ENCODE measurements around the gene SEPTIN7.

SEPTIN7 gene

DNA sequence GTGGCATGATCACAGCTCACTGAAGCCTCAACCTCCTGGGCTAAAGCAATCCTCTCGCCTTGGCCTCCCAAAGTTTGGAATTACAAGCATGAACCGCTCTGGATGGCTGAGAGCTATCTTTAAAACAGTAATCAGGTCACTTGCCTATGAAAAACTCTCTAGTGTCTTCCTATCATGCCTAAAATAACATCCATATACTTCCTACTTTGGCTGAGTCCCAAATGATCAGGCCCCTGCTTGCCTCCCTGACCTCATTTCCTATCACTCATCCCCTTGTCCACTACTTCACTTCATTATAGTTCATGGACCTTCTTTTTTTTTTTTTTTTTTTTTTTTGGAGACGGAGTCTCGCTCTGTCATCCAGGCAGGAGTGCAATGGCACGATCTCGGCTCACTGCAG lies 28.0 kb downstream of the SEPTIN7 start:
- Histone ChIP-seq H3K4me1 (ENCODE audit: low read depth, poor library complexity, severe bottlenecking) (peaks cover 4% of the 10 kb centered on the region), H4K20me1 (ENCODE audit: insufficient read depth) (peaks cover 65% of the 10 kb centered on the region), H2AFZ (ENCODE audit: low read depth) (no peak overlapping the region), H3K9ac (no peak overlapping the region), H3K79me2 (ENCODE audit: insufficient read depth, low read depth) (peaks cover 95% of the 10 kb centered on the region), H3K4me2 (no peak overlapping the region), H3K36me3 (ENCODE audit: insufficient read depth) (no peaks in the 10 kb centered on the region), H3K27me3 (ENCODE audit: insufficient read depth, low read depth) (no peaks in the 10 kb centered on the region), H3K4me3 (IDR thresholded peaks at IDR 0.05; ENCODE audit: insufficient read depth, low read depth, low read length) (no peak overlapping the region), H3K27ac (no peak overlapping the region)
- TF ChIP-seq, protein P1, sequence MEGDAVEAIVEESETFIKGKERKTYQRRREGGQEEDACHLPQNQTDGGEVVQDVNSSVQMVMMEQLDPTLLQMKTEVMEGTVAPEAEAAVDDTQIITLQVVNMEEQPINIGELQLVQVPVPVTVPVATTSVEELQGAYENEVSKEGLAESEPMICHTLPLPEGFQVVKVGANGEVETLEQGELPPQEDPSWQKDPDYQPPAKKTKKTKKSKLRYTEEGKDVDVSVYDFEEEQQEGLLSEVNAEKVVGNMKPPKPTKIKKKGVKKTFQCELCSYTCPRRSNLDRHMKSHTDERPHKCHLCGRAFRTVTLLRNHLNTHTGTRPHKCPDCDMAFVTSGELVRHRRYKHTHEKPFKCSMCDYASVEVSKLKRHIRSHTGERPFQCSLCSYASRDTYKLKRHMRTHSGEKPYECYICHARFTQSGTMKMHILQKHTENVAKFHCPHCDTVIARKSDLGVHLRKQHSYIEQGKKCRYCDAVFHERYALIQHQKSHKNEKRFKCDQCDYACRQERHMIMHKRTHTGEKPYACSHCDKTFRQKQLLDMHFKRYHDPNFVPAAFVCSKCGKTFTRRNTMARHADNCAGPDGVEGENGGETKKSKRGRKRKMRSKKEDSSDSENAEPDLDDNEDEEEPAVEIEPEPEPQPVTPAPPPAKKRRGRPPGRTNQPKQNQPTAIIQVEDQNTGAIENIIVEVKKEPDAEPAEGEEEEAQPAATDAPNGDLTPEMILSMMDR (conservative IDR thresholded peaks at IDR 0.05; ENCODE audit: low read depth, low read length) = no peak

DNA sequence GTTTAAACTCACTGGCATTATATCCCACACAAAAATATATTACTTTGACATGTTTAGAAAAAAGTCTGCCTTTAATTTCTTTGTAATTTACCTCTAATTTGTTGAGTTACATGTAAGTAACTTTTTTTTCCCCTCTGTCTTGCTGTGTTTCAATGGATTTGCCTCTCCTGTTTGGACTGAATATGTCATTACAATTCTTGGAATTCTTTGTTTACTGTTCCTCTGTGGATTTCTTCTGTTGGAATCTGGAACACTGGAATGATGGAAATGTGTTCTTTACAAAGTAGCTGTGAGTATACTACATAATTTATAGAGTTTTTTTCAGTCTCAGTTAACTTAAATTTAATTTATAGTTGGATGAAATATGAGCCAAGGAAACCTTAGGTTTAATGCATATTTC lies 30.4 kb downstream of the SEPTIN7 start:
- Histone ChIP-seq H4K20me1 (ENCODE audit: insufficient read depth) (peaks cover 55% of the 10 kb centered on the region), H3K4me2 (no peak overlapping the region), H3K4me3 (IDR thresholded peaks at IDR 0.05; ENCODE audit: insufficient read depth, low read depth, low read length) (no peak overlapping the region), H3K9ac (no peak overlapping the region), H3K27me3 (ENCODE audit: insufficient read depth, low read depth) (no peaks in the 10 kb centered on the region), H2AFZ (ENCODE audit: low read depth) (no peak overlapping the region), H3K79me2 (ENCODE audit: insufficient read depth, low read depth) (peaks cover 78% of the 10 kb centered on the region), H3K4me1 (ENCODE audit: low read depth, poor library complexity, severe bottlenecking) (peaks cover 4% of the 10 kb centered on the region), H3K27ac (no peak overlapping the region), H3K36me3 (ENCODE audit: insufficient read depth) (peaks cover 5% of the 10 kb centered on the region; the same call in 1 of the 2 replicates)
- TF ChIP-seq, protein P1 (conservative IDR thresholded peaks at IDR 0.05; ENCODE audit: low read depth, low read length) = no peak

DNA sequence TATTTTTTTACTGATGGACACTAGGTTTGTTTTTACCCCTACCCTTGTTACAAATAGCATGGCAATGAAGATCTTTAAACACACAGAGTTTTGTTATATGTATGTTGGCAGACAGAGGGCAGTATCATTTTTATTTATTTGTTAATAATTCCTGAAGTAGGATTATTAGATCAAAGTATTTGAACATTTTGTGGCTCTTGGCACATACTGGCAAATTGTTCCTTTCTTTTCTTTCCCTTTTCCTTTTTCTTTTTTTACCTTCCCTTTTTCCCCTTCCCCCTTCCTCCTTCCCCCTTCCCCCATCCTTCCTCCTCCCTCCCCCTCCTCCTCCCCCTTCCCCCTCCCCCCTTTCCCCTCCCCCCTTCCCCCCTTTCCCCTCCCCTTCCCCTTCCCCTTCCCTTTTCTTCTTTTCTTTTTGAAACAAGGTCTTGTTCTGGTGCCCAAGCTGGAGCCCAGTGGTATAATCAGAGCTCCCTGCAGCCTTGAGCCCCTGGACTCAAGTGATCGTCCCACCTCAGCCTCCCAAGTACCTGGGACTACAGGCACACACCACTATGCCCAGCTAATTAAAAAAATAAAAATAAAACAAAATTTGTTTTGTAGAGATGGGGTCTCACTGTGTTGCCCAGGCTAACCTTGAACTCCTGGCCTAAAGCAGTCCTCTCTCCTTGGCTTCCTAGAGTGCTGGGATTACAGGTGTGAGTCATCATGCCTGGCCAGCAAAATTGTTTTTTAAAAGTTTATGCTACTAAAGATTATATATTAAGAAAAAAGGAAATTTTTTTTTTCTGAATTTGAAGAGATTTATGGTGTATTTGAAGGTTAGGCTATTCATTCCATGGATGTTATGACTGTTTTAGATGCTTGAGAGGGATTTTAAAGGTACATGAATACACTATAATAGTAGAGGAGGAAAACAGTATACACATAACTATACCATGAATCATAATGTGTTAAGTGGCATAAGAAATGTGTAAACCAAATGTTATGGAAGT lies 39.3 kb downstream of the SEPTIN7 start:
- Histone ChIP-seq H2AFZ (ENCODE audit: low read depth) (no peak overlapping the region), H4K20me1 (ENCODE audit: insufficient read depth) (no peaks in the 10 kb centered on the region; the same call in 1 of the 2 replicates), H3K9ac (no peak overlapping the region), H3K4me2 (no peak overlapping the region), H3K36me3 (ENCODE audit: insufficient read depth) (no peaks in the 10 kb centered on the region; the same call in 1 of the 2 replicates), H3K4me1 (ENCODE audit: low read depth, poor library complexity, severe bottlenecking) (no peaks in the 10 kb centered on the region), H3K27ac (no peak overlapping the region), H3K79me2 (ENCODE audit: insufficient read depth, low read depth) (peaks cover 37% of the 10 kb centered on the region), H3K4me3 (IDR thresholded peaks at IDR 0.05; ENCODE audit: insufficient read depth, low read depth, low read length) (no peak overlapping the region), H3K27me3 (ENCODE audit: insufficient read depth, low read depth) (no peaks in the 10 kb centered on the region)
- TF ChIP-seq, protein P1 (conservative IDR thresholded peaks at IDR 0.05; ENCODE audit: low read depth, low read length) = peak; percentile 35; the same call in 1 of the 2 replicates

DNA sequence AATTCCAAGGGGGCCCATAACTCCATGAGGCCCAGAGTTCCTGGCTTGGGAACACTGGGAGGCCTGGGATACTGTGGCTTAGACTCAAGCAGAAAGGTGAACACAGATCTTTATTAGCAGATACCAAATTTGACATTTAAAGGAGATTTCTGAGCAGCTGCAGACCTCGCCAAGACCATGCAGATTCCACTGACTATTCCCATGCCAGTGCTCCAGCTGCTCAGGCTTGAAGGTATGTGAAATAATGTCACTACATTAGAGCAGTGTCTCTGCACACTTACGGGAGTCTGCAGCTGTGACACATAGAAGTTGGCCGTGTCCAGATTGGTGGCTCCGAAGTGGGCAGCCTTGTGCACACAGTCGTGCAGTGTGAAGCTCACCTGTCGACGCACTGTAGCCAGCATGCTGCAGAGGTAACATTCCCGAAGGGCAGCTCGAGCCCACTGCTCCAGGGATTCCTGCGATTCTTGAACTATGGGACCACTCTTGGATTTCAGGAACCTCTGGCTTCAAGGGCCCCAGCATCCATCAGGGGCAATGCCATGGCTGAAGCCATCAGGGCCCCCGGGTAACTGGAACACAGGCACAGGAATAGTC lies 46.1 kb downstream of the SEPTIN7 start:
- Histone ChIP-seq H3K4me2 (no peak overlapping the region), H3K79me2 (ENCODE audit: insufficient read depth, low read depth) (peaks cover 23% of the 10 kb centered on the region; the same call in 1 of the 2 replicates), H3K4me3 (IDR thresholded peaks at IDR 0.05; ENCODE audit: insufficient read depth, low read depth, low read length) (no peak overlapping the region), H3K4me1 (ENCODE audit: low read depth, poor library complexity, severe bottlenecking) (no peaks in the 10 kb centered on the region), H3K9ac (no peak overlapping the region), H3K27ac (no peak overlapping the region), H4K20me1 (ENCODE audit: insufficient read depth) (no peaks in the 10 kb centered on the region), H3K36me3 (ENCODE audit: insufficient read depth) (no peaks in the 10 kb centered on the region; the same call in 1 of the 2 replicates), H3K27me3 (ENCODE audit: insufficient read depth, low read depth) (no peaks in the 10 kb centered on the region), H2AFZ (ENCODE audit: low read depth) (no peak overlapping the region)
- TF ChIP-seq, protein P1 (conservative IDR thresholded peaks at IDR 0.05; ENCODE audit: low read depth, low read length) = no peak

All from KMS-11 (cell line).